ENCODE measurements around the gene NEIL1. TPM values are rescaled to one million over a fixed set of nuclear protein-coding genes. Genes with fewer than 3 reads are reported as not detected.
"Not testable (repeated sequence)": the region's sequence is repeated elsewhere in the genome, so short reads cannot be mapped to it uniquely, and the experiment has no call there.

The NEIL1 gene, protein sequence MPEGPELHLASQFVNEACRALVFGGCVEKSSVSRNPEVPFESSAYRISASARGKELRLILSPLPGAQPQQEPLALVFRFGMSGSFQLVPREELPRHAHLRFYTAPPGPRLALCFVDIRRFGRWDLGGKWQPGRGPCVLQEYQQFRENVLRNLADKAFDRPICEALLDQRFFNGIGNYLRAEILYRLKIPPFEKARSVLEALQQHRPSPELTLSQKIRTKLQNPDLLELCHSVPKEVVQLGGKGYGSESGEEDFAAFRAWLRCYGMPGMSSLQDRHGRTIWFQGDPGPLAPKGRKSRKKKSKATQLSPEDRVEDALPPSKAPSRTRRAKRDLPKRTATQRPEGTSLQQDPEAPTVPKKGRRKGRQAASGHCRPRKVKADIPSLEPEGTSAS
- total RNA-seq, result 3.7 and 4.7 TPM in 2 replicates

- Mint-ChIP-seq H3K36me3 (ENCODE audit: low read depth) (peaks cover 24% of the 10 kb centered on the region), H3K4me1 (peaks cover 23% of the 10 kb centered on the region), H3K27ac (peak within 1 kb of the TSS; percentile 69), H3K27me3 (peaks cover 21% of the 10 kb centered on the region), H3K4me3 (peak within 1 kb of the TSS; percentile 72), H3K9me3 (peaks cover 8% of the 10 kb centered on the region)
- DNase-seq, result no peak
- intact Hi-C loops (cut with micrococcal nuclease), result no loop called here
Observed at GRCh38 chr15:75346796-75347221, at the start of gene NEIL1. NEIL1 (plus strand) TSS chr15:75347039; CDS start chr15:75348906, 1,867 bp downstream.

DNA sequence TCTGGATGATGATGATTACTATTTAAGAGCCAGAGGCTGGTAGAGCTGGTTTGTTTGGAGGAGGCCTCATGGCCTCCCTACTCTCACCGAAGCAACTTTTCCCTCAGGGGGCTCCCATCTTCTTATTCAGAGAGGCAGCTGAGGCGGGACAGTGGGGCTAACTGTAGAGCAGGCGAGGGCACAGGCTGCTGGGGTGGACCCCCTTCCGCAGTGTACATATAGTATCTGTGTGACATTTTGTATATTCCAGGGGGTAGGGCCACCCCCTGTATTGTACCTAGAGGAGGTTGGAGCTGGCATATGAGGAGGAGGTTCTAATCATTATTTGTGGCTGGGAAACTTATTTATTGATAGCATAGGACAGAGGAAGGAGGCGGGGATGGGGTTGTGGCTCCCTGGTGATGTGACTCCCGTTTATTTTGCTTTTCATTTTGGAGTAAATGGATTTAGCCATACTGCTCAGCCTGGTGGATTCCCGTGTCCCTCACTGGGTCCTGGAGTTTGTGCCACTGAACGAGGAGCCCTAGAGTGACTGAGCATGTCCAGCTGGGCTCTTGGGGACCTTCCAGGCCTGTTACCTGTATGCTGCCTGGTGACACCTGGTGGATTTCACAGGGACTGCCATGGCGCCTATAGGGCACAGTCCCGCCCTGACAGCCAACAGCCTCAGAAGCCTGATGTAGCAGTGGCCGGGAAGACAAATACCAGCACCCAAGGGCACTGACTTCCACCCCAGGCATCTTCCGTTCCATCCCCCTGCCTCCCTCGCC is 48.1 kb upstream of the NEIL1 start:
- DNase-seq; intact Hi-C loops (cut with micrococcal nuclease); H3K9me3 Mint-ChIP-seq; H3K27ac Mint-ChIP-seq; H3K4me1 Mint-ChIP-seq; H3K36me3 Mint-ChIP-seq (ENCODE audit: low read depth); H3K27me3 Mint-ChIP-seq; H3K4me3 Mint-ChIP-seq: not testable (repeated sequence)

- peaks cover 15% of the 10 kb centered on the region for H3K27me3 Mint-ChIP-seq
- H3K4me3 Mint-ChIP-seq; H3K27ac Mint-ChIP-seq; intact Hi-C loops (cut with micrococcal nuclease); H3K9me3 Mint-ChIP-seq; H3K36me3 Mint-ChIP-seq (ENCODE audit: low read depth); H3K4me1 Mint-ChIP-seq: not testable (repeated sequence)
- DNase-seq, result peak; percentile 90
Observed at GRCh38 chr15:75299311-75299688, 47.5 kb upstream of the NEIL1 start.

DNA sequence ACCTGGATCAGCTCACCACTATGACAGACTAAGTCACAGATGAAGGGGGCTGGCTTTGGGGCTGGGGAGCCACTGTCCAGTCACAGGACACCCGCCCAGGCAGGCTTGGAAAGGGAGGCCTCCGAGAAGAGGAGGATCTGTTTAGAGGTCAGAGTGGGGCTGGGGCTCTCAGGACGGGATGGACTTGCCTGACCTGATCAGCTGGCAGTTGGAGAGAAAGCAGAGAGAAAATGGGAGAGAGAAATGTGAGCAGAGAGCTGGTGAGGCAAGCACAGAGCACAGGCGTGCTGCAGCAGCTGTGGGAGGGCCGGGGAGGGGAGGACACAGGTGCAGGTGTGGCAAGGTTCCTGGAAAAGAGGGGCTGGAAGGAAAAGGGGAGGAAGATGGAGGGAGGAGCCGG is 46.8 kb upstream of the NEIL1 start:
- intact Hi-C loops (cut with micrococcal nuclease); H3K27ac Mint-ChIP-seq; H3K9me3 Mint-ChIP-seq; H3K4me3 Mint-ChIP-seq; H3K36me3 Mint-ChIP-seq (ENCODE audit: low read depth); DNase-seq; H3K4me1 Mint-ChIP-seq: not testable (repeated sequence)
- H3K27me3 Mint-ChIP-seq, result peaks cover 21% of the 10 kb centered on the region

- H3K27me3 Mint-ChIP-seq, result peaks cover 34% of the 10 kb centered on the region
- intact Hi-C loops (cut with micrococcal nuclease), result no loop called here
- no peak overlapping the region for H3K27ac Mint-ChIP-seq
- no peak overlapping the region for H3K4me3 Mint-ChIP-seq
- no peaks in the 10 kb centered on the region for H3K36me3 Mint-ChIP-seq (ENCODE audit: low read depth)
- H3K4me1 Mint-ChIP-seq, result no peaks in the 10 kb centered on the region
- DNase-seq, result no peak
- no peaks in the 10 kb centered on the region for H3K9me3 Mint-ChIP-seq
Observed at GRCh38 chr15:75302318-75302717, 44.5 kb upstream of the NEIL1 start.

GRCh38 chr15:75302753-75303152 is 44.1 kb upstream of the NEIL1 start:
- H3K4me3 Mint-ChIP-seq; H3K4me1 Mint-ChIP-seq; H3K27ac Mint-ChIP-seq; DNase-seq; H3K36me3 Mint-ChIP-seq (ENCODE audit: low read depth); H3K9me3 Mint-ChIP-seq; intact Hi-C loops (cut with micrococcal nuclease): not testable (repeated sequence)
- peaks cover 36% of the 10 kb centered on the region for H3K27me3 Mint-ChIP-seq

DNA sequence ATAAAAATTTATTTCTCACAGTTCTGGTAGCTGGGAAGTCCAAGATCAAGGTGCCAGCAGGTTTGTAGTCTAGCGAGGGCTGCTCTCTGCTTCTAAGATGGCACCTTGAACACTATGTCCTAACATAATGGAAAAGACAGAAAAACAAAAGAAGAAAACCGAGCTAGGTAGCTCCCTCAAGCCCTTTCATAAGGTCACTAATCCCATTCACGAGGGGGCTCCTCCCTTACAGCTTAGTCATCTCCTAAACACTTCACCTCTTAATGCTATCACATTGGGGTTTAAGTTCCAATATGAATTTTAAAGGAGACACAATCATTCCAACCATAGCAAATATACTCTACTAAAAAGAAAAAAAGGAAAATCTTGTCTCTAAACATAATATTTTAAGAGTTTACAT is 40.7 kb upstream of the NEIL1 start:
- Mint-ChIP-seq H3K9me3 (no peaks in the 10 kb centered on the region), H3K27ac (no peak overlapping the region), H3K36me3 (ENCODE audit: low read depth) (no peaks in the 10 kb centered on the region), H3K4me1 (no peaks in the 10 kb centered on the region), H3K4me3 (no peak overlapping the region), H3K27me3 (peaks cover 51% of the 10 kb centered on the region)
- DNase-seq, result no peak
- intact Hi-C loops (cut with micrococcal nuclease), result no loop called here

DNA sequence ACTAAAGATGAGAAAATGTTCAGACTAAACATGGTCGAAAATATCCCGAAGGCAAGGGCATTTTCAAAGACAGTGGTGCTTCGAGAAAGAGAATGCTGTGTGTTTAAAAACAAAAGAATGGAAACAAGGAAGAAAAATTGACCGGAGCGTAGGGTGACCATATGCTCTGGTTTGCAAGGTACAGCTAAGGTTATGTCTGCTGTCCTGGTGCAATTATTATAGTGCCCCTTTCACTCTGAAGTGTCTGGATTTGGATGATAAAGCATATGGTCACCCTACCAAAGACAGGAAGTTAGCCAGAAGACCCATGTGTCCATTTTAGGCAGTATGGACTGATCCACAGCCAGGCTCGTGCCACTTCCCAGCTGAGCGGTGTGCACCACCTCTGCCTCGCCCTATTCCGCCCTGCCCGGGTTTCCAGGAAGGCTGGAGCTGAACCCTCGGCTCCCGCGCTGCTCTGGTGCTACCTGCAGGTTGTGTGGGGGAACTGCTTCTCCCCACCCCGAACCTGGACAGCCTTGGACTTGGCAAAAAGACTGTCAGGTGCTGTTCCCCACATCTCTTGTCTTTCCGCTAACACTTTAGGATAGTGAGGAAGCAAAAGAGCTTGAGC is 39.0 kb upstream of the NEIL1 start:
- DNase-seq, result peak; percentile 67
- H3K9me3 Mint-ChIP-seq, result no peaks in the 10 kb centered on the region

DNA sequence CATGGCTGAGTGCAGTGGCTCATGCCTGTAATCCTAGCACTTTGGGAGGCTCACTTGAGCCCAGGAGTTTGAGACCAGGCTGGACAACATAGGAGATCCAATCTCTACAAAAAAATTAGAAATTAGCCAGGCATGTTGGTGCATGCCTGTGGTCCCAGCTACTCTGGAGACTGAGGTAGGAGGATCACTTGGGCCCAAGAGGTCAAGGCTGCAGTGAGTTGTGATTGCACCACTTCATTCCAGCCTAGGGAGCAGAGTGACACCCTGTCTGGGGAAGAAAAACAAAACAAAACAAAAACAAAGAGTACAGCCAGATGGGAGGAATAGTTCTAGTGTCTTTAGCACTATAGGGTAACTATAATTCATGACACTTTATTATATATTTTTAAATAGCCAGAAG is 37.1 kb upstream of the NEIL1 start:
- Mint-ChIP-seq H3K4me1 (no peaks in the 10 kb centered on the region), H3K9me3 (no peaks in the 10 kb centered on the region), H3K27me3 (peaks cover 35% of the 10 kb centered on the region)

More for the DNA sequence above, 39.0 kb upstream of the NEIL1 start:
- no peak overlapping the region for H3K4me3 Mint-ChIP-seq
- H3K4me1 Mint-ChIP-seq, result no peaks in the 10 kb centered on the region
- H3K36me3 Mint-ChIP-seq (ENCODE audit: low read depth), result no peaks in the 10 kb centered on the region
- H3K27me3 Mint-ChIP-seq, result peaks cover 49% of the 10 kb centered on the region
- no peak overlapping the region for H3K27ac Mint-ChIP-seq
- intact Hi-C loops (cut with micrococcal nuclease), result no loop called here

GRCh38 chr15:75312548-75312947 is 34.3 kb upstream of the NEIL1 start:
- H3K4me1 Mint-ChIP-seq; H3K36me3 Mint-ChIP-seq (ENCODE audit: low read depth); H3K27ac Mint-ChIP-seq; DNase-seq; intact Hi-C loops (cut with micrococcal nuclease); H3K9me3 Mint-ChIP-seq; H3K4me3 Mint-ChIP-seq: not testable (repeated sequence)
- H3K27me3 Mint-ChIP-seq, result peaks cover 16% of the 10 kb centered on the region

More for the DNA sequence above, 37.1 kb upstream of the NEIL1 start:
- Mint-ChIP-seq H3K36me3 (ENCODE audit: low read depth) (no peaks in the 10 kb centered on the region), H3K4me3 (no peak overlapping the region), H3K27ac (no peak overlapping the region)
- DNase-seq, result no peak
- intact Hi-C loops (cut with micrococcal nuclease), result no loop called here

DNA sequence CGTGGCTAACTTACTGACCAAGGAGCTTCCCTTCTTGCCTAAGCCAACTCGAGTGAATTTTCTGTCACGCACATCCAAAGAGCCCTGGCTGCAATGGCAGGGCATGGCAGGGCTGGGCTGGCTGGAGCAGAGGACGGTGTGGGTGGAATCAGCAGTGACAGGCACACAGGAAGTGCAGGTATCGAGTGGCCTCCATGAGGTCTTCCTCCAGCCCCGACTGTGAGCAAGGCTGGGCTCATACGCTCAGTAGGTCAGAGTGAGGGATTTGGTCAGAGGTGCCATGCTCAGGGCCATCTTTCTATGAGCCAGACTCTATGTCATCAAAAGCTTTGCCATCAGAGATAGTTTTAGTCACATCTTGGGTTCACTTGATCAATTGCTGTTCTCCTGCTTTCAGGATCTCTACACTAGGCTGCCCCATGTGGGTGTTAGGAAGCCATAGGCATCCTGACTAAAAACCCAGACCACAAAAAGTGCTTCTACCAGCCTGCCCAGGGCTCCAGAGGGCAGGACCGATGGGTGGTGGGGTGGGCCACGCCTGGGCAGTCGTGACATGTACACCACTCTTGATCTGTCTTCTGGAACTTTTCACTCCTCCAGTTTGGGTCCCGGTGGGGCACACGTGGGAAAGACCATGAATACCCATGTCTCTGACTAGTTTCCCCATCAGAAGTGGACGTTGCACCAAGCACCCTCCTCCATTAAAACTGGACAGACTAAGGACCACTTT is 33.6 kb upstream of the NEIL1 start:
- Mint-ChIP-seq H3K27me3 (peaks cover 11% of the 10 kb centered on the region), H3K4me1 (no peaks in the 10 kb centered on the region), H3K4me3 (no peak overlapping the region), H3K36me3 (ENCODE audit: low read depth) (no peaks in the 10 kb centered on the region), H3K9me3 (no peaks in the 10 kb centered on the region), H3K27ac (no peak overlapping the region)
- intact Hi-C loops (cut with micrococcal nuclease), result no loop called here
- DNase-seq, result no peak

DNA sequence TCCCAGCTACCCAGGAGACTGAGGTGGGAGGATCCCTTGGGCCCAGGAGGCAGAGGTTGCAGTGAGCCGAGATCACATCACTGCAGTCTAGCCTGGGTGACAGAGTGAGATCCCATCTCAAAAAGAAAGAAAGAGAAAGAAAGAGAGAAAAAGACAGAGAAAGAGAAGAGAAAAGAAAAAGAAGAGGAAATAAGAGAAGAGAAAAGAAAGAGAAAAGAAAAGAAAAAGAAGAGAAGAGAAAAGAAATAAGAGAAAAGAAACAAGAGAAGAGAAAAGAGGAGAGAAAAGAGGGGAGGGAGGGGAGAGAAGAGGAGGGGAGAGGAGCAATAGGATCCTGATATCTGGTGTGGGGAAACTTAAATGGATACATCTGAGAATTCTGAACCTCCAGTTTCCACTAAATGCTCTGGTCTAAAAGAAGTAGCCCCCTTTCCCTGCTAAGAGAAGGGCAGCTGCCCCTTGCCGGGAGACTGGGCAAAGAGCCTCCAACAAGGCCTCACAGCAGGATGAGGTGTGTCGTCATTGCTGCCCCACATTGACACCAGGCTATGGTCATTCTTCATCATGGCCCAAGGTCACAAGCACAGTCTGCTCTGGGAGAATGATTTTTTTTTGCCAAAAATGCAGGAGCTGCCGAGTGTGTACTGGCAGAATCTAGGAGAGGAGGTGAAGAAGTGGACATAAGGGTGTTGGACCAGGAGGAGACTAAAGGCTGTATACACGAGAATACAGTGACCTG is 32.1 kb upstream of the NEIL1 start:
- intact Hi-C loops (cut with micrococcal nuclease), result no loop called here
- no peaks in the 10 kb centered on the region for H3K36me3 Mint-ChIP-seq (ENCODE audit: low read depth)
- H3K4me3 Mint-ChIP-seq, result no peak overlapping the region
- H3K27me3 Mint-ChIP-seq, result peaks cover 3% of the 10 kb centered on the region
- no peaks in the 10 kb centered on the region for H3K9me3 Mint-ChIP-seq
- no peaks in the 10 kb centered on the region for H3K4me1 Mint-ChIP-seq
- no peak overlapping the region for H3K27ac Mint-ChIP-seq
- DNase-seq, result no peak

DNA sequence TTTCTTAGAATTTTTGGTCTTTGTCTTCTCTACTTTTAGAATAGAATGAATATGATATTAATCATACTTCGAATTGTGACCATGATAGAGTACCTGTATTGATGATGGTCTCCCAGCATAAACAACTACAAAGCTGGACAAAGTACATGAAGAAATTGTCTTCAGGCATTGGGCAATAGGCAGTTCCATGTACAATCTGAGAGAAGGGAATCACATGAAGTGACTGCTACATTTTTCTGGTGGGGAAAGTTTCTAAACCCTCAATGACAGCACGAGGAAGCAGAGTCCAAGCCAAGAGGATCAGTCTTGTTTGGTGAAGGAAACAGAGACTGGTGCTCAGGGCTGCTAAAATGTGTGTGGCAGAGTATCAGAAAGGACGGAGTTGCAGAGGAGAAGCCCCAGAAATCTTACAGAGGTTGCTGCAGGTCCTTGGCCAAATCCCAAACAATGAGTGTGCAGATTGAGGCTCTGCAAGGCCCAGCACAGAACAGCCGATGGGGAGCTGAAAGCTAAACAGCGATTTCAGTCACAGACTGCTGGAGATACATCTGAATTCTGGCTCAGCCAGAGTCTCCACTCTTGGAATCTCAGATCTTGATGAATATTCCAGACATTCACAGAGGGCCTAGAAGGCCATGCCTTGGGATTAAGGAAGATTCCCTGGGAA is 27.5 kb upstream of the NEIL1 start:
- intact Hi-C loops (cut with micrococcal nuclease); H3K27me3 Mint-ChIP-seq; H3K9me3 Mint-ChIP-seq; H3K4me1 Mint-ChIP-seq; H3K36me3 Mint-ChIP-seq (ENCODE audit: low read depth); H3K4me3 Mint-ChIP-seq; H3K27ac Mint-ChIP-seq; DNase-seq: not testable (repeated sequence)

Measured in activated CD4-positive, alpha-beta T cell treated with anti-CD3 and anti-CD28 coated beads, Interleukin-2, amount 10 ng/mL, durations not matched to agents 24 days and 14 days (primary cell).